ENCODE results near the gene FOXC1. TPM values are rescaled to one million over a fixed set of nuclear protein-coding genes. Genes with fewer than 3 reads are reported as not detected.

Gene FOXC1
- total and polyA plus RNA-seq, 7 experiments from 2014 or later, result not detected

DNA sequence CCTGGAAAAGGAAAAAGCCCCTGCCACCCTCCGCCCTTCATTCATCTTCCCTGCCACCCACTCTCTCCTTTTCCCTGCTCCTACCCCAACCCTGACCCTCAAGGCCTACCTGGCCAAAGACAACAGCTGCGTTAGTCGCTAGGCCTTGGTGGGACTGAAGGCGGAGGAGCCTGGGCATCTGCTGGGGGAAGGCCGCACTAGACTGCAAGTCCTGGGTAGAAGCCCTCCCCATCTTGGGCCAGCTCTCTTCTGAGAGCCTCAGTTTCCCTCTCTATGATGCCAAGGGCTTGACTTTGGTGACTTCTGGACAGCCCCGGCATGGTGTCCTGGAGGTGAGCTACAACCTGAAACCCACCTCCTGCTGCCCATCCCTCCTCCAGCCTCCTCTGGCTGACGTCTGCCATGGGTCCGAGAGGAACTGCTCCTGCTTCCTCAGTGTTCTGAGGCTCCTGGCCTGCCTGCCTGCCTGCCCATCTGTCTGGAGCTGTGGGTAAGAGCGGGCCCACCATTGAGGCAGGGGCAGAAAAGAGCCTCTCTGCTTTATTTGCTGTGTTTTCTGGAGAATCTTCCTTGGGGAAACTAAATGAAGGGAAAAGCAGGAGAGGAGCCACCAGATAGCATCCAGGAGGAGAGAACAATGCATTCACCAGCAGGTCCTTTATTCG is 7.5 kb upstream of the FOXC1 start:
- ChIA-PET POLR2A (no interaction called here), CTCF (interaction anchor here (0.7 to 1.1 kb wide), 3 partner anchors 83 to 1032 kb away, joined by 3 to 4 read pairs (median 4); no protein-coding TSS in a partner anchor)
- no peak for ATAC-seq

GRCh38 chr6:1603708-1604107 is 6.0 kb upstream of the FOXC1 start:
- H3K9me3 Mint-ChIP-seq, result peaks cover 0 to 3% (median 0%) of the 10 kb centered on the region in 11 donors
- H3K36me3 ChIP-seq (ENCODE audit: control insufficient read depth in 2 of 3, insufficient read depth in 3 of 3, low read length in 3 of 3), result no peaks in the 10 kb centered on the region
- no peaks in the 10 kb centered on the region for H3K9me3 ChIP-seq (ENCODE audit: control insufficient read depth in 2 of 3, low read length in 3 of 3)
- no peak for DNase-seq
- no peaks in the 10 kb centered on the region for H3K36me3 Mint-ChIP-seq
- peak overlapping the region in 2 of 9 donors; percentile 20 to 30 for H3K27ac Mint-ChIP-seq
- peaks cover 18 to 39% (median 33%) of the 10 kb centered on the region in 7 donors for H3K4me1 Mint-ChIP-seq
- CTCF ChIA-PET, result interaction anchor here (1.0 kb wide), 1 partner anchor 596 kb away, joined by 3 read pairs; no protein-coding TSS in a partner anchor
- H3K4me3 ChIP-seq (ENCODE audit: low read length), result no peak overlapping the region
- no peak overlapping the region for H3K27ac ChIP-seq (ENCODE audit: low read depth, low read length)
- H3K27me3 ChIP-seq (ENCODE audit: control insufficient read depth in 2 of 2, insufficient read depth in 2 of 2, low read length in 2 of 2), result peaks cover 8 to 26% of the 10 kb centered on the region in 2 donors
- POLR2A ChIA-PET, result no interaction called here
- intact Hi-C loops (cut with micrococcal nuclease), result loop anchor here (1.0 to 10.0 kb wide), 6 partner anchors 501 to 1461 kb away; partner anchors contain the start of gene RIPK1 (in 1 of the 2)
- H3K27me3 Mint-ChIP-seq, result peaks cover 77 to 81% (median 79%) of the 10 kb centered on the region in 5 donors
- peaks cover 15 to 35% of the 10 kb centered on the region in 2 donors for H3K4me1 ChIP-seq (ENCODE audit: control insufficient read depth in 2 of 2, insufficient read depth in 2 of 2, low read length in 2 of 2)
- ATAC-seq, result no peak
- H3K4me3 Mint-ChIP-seq, result peak overlapping the region in 7 of 10 donors; percentile 27 to 51 (median 39)

More for the DNA sequence above, 7.5 kb upstream of the FOXC1 start:
- peaks cover 8 to 28% of the 10 kb centered on the region in 2 donors for H3K4me1 ChIP-seq (ENCODE audit: control insufficient read depth in 2 of 2, insufficient read depth in 2 of 2, low read length in 2 of 2)
- H3K4me3 ChIP-seq (ENCODE audit: low read length), result no peak overlapping the region
- no peak overlapping the region for H3K27ac ChIP-seq (ENCODE audit: low read depth, low read length)
- peaks cover 0 to 2% (median 0%) of the 10 kb centered on the region in 11 donors for H3K9me3 Mint-ChIP-seq
- H3K9me3 ChIP-seq (ENCODE audit: control insufficient read depth in 2 of 3, low read length in 3 of 3), result no peaks in the 10 kb centered on the region
- no peak overlapping the region for H3K27ac Mint-ChIP-seq
- intact Hi-C loops (cut with micrococcal nuclease), result loop anchor here in 1 of 2 donors (10.0 kb wide), 1 partner anchor 1463 kb away; the partner anchor contains the start of gene RIPK1
- H3K36me3 Mint-ChIP-seq, result no peaks in the 10 kb centered on the region
- peaks cover 77 to 81% (median 80%) of the 10 kb centered on the region in 5 donors for H3K27me3 Mint-ChIP-seq
- no peak for DNase-seq
- H3K27me3 ChIP-seq (ENCODE audit: control insufficient read depth in 2 of 2, insufficient read depth in 2 of 2, low read length in 2 of 2), result peaks cover 8 to 14% of the 10 kb centered on the region in 2 donors
- H3K36me3 ChIP-seq (ENCODE audit: control insufficient read depth in 2 of 3, insufficient read depth in 3 of 3, low read length in 3 of 3), result no peaks in the 10 kb centered on the region
- no peak overlapping the region for H3K4me3 Mint-ChIP-seq
- H3K4me1 Mint-ChIP-seq, result peaks cover 6 to 23% (median 18%) of the 10 kb centered on the region in 7 donors

GRCh38 chr6:1604158-1605003 is 5.3 kb upstream of the FOXC1 start:
- peaks cover 22 to 41% (median 36%) of the 10 kb centered on the region in 7 donors for H3K4me1 Mint-ChIP-seq
- no peak overlapping the region for H3K4me3 ChIP-seq (ENCODE audit: low read length)
- peaks cover 77 to 84% (median 80%) of the 10 kb centered on the region in 5 donors for H3K27me3 Mint-ChIP-seq
- POLR2A ChIA-PET, result no interaction called here
- no peak overlapping the region for H3K27ac ChIP-seq (ENCODE audit: low read depth, low read length)
- ATAC-seq, result peak; percentile 86
- H3K9me3 ChIP-seq (ENCODE audit: control insufficient read depth in 2 of 3, low read length in 3 of 3), result no peaks in the 10 kb centered on the region
- H3K4me1 ChIP-seq (ENCODE audit: control insufficient read depth in 2 of 2, insufficient read depth in 2 of 2, low read length in 2 of 2), result peaks cover 15 to 35% of the 10 kb centered on the region in 2 donors
- peak overlapping the region in 5 of 10 donors; percentile 25 to 74 (median 50) for H3K4me3 Mint-ChIP-seq
- H3K9me3 Mint-ChIP-seq, result peaks cover 0 to 3% (median 0%) of the 10 kb centered on the region in 11 donors
- intact Hi-C loops (cut with micrococcal nuclease), result loop anchor here (1.0 to 10.0 kb wide), 8 partner anchors 500 to 1460 kb away; partner anchors contain the start of genes GMDS (in 1 of the 2) and RIPK1 (in 1 of the 2)
- H3K36me3 Mint-ChIP-seq, result no peaks in the 10 kb centered on the region
- H3K27me3 ChIP-seq (ENCODE audit: control insufficient read depth in 2 of 2, insufficient read depth in 2 of 2, low read length in 2 of 2), result peaks cover 8 to 26% of the 10 kb centered on the region in 2 donors
- H3K27ac Mint-ChIP-seq, result no peak overlapping the region
- no peaks in the 10 kb centered on the region for H3K36me3 ChIP-seq (ENCODE audit: control insufficient read depth in 2 of 3, insufficient read depth in 3 of 3, low read length in 3 of 3)
- CTCF ChIA-PET, result interaction anchor here (1.2 to 4.1 kb wide), 2 partner anchors 9 to 1030 kb away, joined by 3 to 14 read pairs; no protein-coding TSS in a partner anchor
- peak in 8 of 9 donors; percentile 40 to 81 (median 71) for DNase-seq

DNA sequence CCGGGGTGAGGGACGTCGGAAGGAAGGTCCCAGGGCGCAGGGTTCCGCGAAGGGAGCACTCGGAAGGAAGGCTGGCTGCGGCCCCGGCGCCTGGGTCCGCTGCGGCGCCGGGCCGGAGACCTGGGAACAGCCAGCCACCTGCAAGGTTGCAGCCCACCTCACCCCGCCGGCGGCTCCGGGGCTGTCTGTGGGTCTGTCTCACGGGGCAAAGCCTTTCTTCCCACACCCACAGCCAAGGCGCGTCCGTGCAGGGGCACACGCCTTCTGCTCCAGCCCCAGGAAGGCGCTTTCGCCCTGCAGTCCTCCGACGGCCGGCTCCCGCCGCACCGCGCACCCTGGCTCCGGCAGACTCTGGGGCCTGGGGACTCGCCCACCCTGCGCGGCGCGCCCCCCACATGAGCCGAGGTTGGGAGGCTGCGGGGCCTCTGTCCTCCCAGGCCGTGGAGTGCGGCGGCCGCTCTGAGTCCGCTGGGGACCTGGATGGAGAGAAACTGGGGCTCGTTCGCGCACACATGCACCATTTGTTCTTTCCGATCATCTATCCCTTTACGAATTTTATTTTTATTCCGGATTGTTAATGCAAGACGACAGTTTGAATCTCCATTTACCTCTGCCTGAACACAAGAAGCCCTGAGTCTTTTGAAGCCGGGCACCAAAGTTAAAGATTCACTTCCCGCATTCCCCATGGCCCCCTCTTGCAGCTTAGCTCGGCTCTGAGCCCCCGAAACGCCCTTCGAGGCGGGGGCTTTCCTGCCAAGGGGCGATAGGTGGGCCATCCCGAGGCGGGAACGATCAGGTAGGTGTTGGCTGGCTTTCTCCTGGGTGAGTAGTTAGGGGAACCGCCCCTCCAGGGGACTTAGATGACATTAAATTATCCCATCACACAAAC is 4.5 kb upstream of the FOXC1 start:
- H3K27ac ChIP-seq (ENCODE audit: low read depth, low read length), result no peak overlapping the region
- H3K4me1 ChIP-seq (ENCODE audit: control insufficient read depth in 2 of 2, insufficient read depth in 2 of 2, low read length in 2 of 2), result peaks cover 15 to 35% of the 10 kb centered on the region in 2 donors
- no peaks in the 10 kb centered on the region for H3K9me3 ChIP-seq (ENCODE audit: control insufficient read depth in 2 of 3, low read length in 3 of 3)
- intact Hi-C loops (cut with micrococcal nuclease), result loop anchor here (1.0 to 10.0 kb wide), 4 partner anchors 642 to 1460 kb away; partner anchors contain the start of genes GMDS (in 1 of the 2) and RIPK1 (in 1 of the 2)
- ChIA-PET POLR2A (no interaction called here), CTCF (interaction anchor here (1.2 to 4.1 kb wide), 4 partner anchors 10 to 1029 kb away, joined by 3 to 14 read pairs (median 7); no protein-coding TSS in a partner anchor)
- H3K4me3 Mint-ChIP-seq, result peak overlapping the region; percentile 58 to 79 (median 74)
- H3K4me3 ChIP-seq (ENCODE audit: low read length), result no peak overlapping the region
- H3K36me3 Mint-ChIP-seq, result no peaks in the 10 kb centered on the region
- peaks cover 22 to 41% (median 36%) of the 10 kb centered on the region in 7 donors for H3K4me1 Mint-ChIP-seq
- no peaks in the 10 kb centered on the region for H3K36me3 ChIP-seq (ENCODE audit: control insufficient read depth in 2 of 3, insufficient read depth in 3 of 3, low read length in 3 of 3)
- DNase-seq (peak in 3 of 9 donors; percentile 15 to 43 (median 24)), ATAC-seq (no peak)
- H3K27me3 ChIP-seq (ENCODE audit: control insufficient read depth in 2 of 2, insufficient read depth in 2 of 2, low read length in 2 of 2), result peaks cover 8 to 26% of the 10 kb centered on the region in 2 donors
- H3K9me3 Mint-ChIP-seq, result peaks cover 0 to 3% (median 0%) of the 10 kb centered on the region in 11 donors
- H3K27me3 Mint-ChIP-seq, result peaks cover 68 to 76% (median 71%) of the 10 kb centered on the region in 5 donors
- H3K27ac Mint-ChIP-seq, result peak overlapping the region in 2 of 9 donors; percentile 14 to 73

DNA sequence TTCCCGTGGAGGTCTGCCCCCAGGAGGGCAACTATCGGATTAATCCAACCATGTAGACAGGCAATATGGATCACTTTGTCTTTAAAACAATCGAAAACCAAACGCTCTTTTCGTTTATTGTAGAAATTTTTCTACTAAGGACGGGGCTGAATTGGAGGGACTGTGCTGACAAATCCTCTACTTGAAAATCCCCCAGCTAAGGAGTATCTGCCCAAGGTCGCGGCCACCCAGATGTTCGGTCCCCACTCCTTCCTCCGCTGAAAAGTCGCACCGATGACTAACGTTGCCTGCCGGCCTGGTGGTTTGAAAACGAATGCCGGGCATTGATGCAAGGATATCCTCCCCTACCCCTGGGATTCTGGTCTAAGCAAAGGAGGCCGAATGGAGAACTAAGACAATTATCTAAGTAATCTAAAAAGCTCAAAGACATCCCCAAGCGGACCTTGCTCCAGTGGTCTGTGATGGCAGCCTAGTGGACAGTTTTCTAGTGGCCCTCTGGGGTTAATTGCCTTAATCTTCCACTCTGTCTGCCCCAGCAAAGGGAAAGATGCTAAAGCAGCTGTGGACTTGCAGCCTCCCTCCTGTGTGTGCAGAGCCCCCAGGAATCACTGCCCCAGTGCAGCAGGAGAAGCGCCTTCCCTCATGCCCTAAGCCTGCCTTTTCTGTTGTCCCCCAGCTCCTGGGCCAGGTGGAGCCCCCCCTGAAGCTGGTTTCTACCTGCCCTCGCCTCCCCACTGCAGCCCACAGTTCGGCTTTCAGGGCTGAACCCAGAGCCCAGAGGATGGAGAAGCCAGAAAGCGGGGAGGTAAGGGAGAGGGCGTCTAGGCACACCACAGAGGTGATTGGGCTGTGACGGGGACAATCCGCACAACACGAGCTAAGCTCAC is 3.6 kb upstream of the FOXC1 start:
- peaks cover 25 to 45% (median 40%) of the 10 kb centered on the region in 7 donors for H3K4me1 Mint-ChIP-seq
- peaks cover 8 to 26% of the 10 kb centered on the region in 2 donors for H3K27me3 ChIP-seq (ENCODE audit: control insufficient read depth in 2 of 2, insufficient read depth in 2 of 2, low read length in 2 of 2)
- peaks cover 15 to 35% of the 10 kb centered on the region in 2 donors for H3K4me1 ChIP-seq (ENCODE audit: control insufficient read depth in 2 of 2, insufficient read depth in 2 of 2, low read length in 2 of 2)
- intact Hi-C loops (cut with micrococcal nuclease), result loop anchor here (1.0 to 10.0 kb wide), 5 partner anchors 225 to 1459 kb away; partner anchors contain the start of genes GMDS (in 1 of the 2) and RIPK1 (in 1 of the 2)
- H3K36me3 ChIP-seq (ENCODE audit: control insufficient read depth in 2 of 3, insufficient read depth in 3 of 3, low read length in 3 of 3), result no peaks in the 10 kb centered on the region
- ChIA-PET CTCF (interaction anchor here (0.6 to 4.1 kb wide), 4 partner anchors 21 to 1158 kb away, joined by 4 to 14 read pairs (median 7); no protein-coding TSS in a partner anchor), POLR2A (interaction anchor here (0.9 kb wide), 1 partner anchor 1028 kb away, joined by 3 read pairs; no protein-coding TSS in a partner anchor)
- no peak overlapping the region for H3K4me3 ChIP-seq (ENCODE audit: low read length)
- DNase-seq (no peak), ATAC-seq (no peak)
- peaks cover 0 to 3% (median 0%) of the 10 kb centered on the region in 11 donors for H3K9me3 Mint-ChIP-seq
- peak overlapping the region in 8 of 10 donors; percentile 16 to 79 (median 73) for H3K4me3 Mint-ChIP-seq
- H3K36me3 Mint-ChIP-seq, result no peaks in the 10 kb centered on the region
- peaks cover 60 to 71% (median 66%) of the 10 kb centered on the region in 5 donors for H3K27me3 Mint-ChIP-seq
- peak overlapping the region in 1 of 9 donors; percentile 73 for H3K27ac Mint-ChIP-seq
- H3K27ac ChIP-seq (ENCODE audit: low read depth, low read length), result no peak overlapping the region
- no peaks in the 10 kb centered on the region for H3K9me3 ChIP-seq (ENCODE audit: control insufficient read depth in 2 of 3, low read length in 3 of 3)
